HepG2 (cell line): Measurements from ENCODE around the gene TROAP. TPM values are rescaled to one million over a fixed set of nuclear protein-coding genes. Genes with fewer than 3 reads are reported as not detected.

Experiments used
- ATAC-seq: fragments of 200-7000 bp; cut with Tn5 transposase; 3 replicates; pipeline ENCODE4 v1.9.1; 2020; ENCODE audit warnings: mild to moderate bottlenecking, moderate library complexity
- BruUV-seq: library from RNA; stranded (reverse); fragments of 400-500 nt; replicated peaks from 2 replicates; lab custom pipeline; 2021; lab: Mats Ljungman, UMichigan
- CTCF ChIA-PET: fragments of 300-600 bp; formaldehyde crosslinking; extraction: SDS; loops from one replicate; lab custom pipeline; 2021; ENCODE audit warnings: low total read pairs, inconsistent platforms, low intra/inter-chr PET ratio; lab: Yijun Ruan, JAX
- POLR2A ChIA-PET: fragments of 350-600 bp; sonication (Branson Sonifier 250); formaldehyde crosslinking; loops from one replicate; lab custom pipeline; 2020; ENCODE audit warnings: antibody characterized with exemption, inconsistent platforms; lab: Yijun Ruan, JAX
- DNase-seq: peaks from one replicate; pipeline ENCODE4 v3.0.0-alpha.2; 2015; ENCODE audit warnings: low spot score
- FAIRE-seq: peaks from 3 replicates; lab custom pipeline; 2011; peaks lifted over from hg19 to GRCh38; lab: Jason Lieb, UNC
- H2AFZ ChIP-seq: one replicate; pipeline ENCODE4 v1.6.1; 2011; ENCODE audit warnings: low read length, inconsistent platforms
- H3K27ac ChIP-seq: fragments of 300-600 bp; 3 replicates; pipeline ENCODE4 v1.8.0; 2011; ENCODE audit warnings: mixed run types, mild to moderate bottlenecking, mixed read lengths, low read length, inconsistent platforms; ENCODE audit not compliant: insufficient read depth; ENCODE audit errors: extremely low read length
- H3K27me3 ChIP-seq, 2 experiments: fragments of 200-600 bp in 1 of 2; 2 replicates in 1 of 2; 3 replicates in 1 of 2; pipeline versions ENCODE4 v1.6.0 to v1.8.0; 2011; ENCODE audit warnings: low read length in 2 of 2, mild to moderate bottlenecking in 2 of 2, moderate library complexity in 2 of 2, inconsistent platforms in 1 of 2; ENCODE audit not compliant: insufficient read depth in 2 of 2, control insufficient read depth in 1 of 2
- H3K36me3 ChIP-seq, 2 experiments: fragments of 200-600 bp in 1 of 2; replicated peaks in 1 of 2; 2 replicates in 1 of 2; 3 replicates in 1 of 2; pipeline versions ENCODE4 v1.5.1 to v1.8.0; 2011; ENCODE audit warnings: low read length in 2 of 2, inconsistent platforms in 1 of 2; ENCODE audit not compliant: insufficient read depth in 2 of 2, control insufficient read depth in 1 of 2
- H3K4me1 ChIP-seq: 2 replicates; pipeline ENCODE4 v1.5.1; 2012; ENCODE audit warnings: low read length, inconsistent platforms; ENCODE audit not compliant: insufficient read depth
- H3K4me2 ChIP-seq: 2 replicates; pipeline ENCODE4 v1.6.0; 2011; ENCODE audit warnings: low read depth, low read length, inconsistent platforms
- H3K4me3 ChIP-seq, 3 experiments: fragments of 200-600 bp in 1 of 3; sonication (generic), shearing (Covaris generic) in 1 of 3; replicated peaks in 1 of 3; 2 replicates each; pipeline ENCODE4 v1.5.1; 2011 to 2016; ENCODE audit warnings: low read length in 3 of 3, inconsistent platforms in 2 of 3, low read depth in 2 of 3, mild to moderate bottlenecking in 2 of 3, control low read depth in 1 of 3, mixed read lengths in 1 of 3; ENCODE audit not compliant: insufficient read depth in 1 of 3
- H3K79me2 ChIP-seq: one replicate; pipeline ENCODE4 v1.6.1; 2011; ENCODE audit warnings: low read length, inconsistent platforms; ENCODE audit not compliant: insufficient read depth
- H3K9ac ChIP-seq: 2 replicates; pipeline ENCODE4 v1.6.0; 2011; ENCODE audit warnings: mild to moderate bottlenecking, low read depth, low read length, inconsistent platforms; ENCODE audit not compliant: insufficient read depth
- H3K9me3 ChIP-seq: 2 replicates; pipeline ENCODE4 v1.5.1; 2012; ENCODE audit warnings: mild to moderate bottlenecking, low read length
- H4K20me1 ChIP-seq: 2 replicates; pipeline ENCODE4 v1.6.0; 2011; ENCODE audit warnings: inconsistent platforms, mild to moderate bottlenecking, low read length, moderate library complexity; ENCODE audit not compliant: insufficient read depth
- ARID4A ChIP-seq: sonication (generic); formaldehyde crosslinking; IDR thresholded peaks from 2 replicates; pipeline ENCODE4 v1.5.0; 2020; ENCODE audit warnings: mild to moderate bottlenecking, missing genetic modification reagents, borderline replicate concordance
- BCL6 ChIP-seq: IDR thresholded peaks from 2 replicates; pipeline ENCODE4 v1.6.1; 2016; ENCODE audit warnings: missing genetic modification reagents, missing compliant biosample characterization
- ONECUT2 ChIP-seq: sonication (generic); formaldehyde crosslinking; IDR thresholded peaks from 2 replicates; pipeline ENCODE4 v1.4.0; 2020; ENCODE audit warnings: missing genetic modification reagents
- POLR2A ChIP-seq, 2 experiments: IDR thresholded peaks; 2 replicates each; pipeline ENCODE4 v1.6.1; 2011; ENCODE audit warnings: low read depth in 2 of 2, low read length in 2 of 2, mild to moderate bottlenecking in 1 of 2, moderate library complexity in 1 of 2; ENCODE audit not compliant: insufficient read depth in 1 of 2
- POLR2G ChIP-seq: fragments of 200-400 bp; formaldehyde crosslinking; IDR thresholded peaks from 2 replicates; pipeline ENCODE4 v1.6.1; 2018; ENCODE audit warnings: mild to moderate bottlenecking, low read depth, low read length, moderate library complexity
- RARA ChIP-seq: IDR thresholded peaks from 2 replicates; pipeline ENCODE4 v1.6.1; 2016; ENCODE audit warnings: missing genetic modification reagents, missing compliant biosample characterization
- RBM22 ChIP-seq: fragments of 200-400 bp; formaldehyde crosslinking; optimal IDR thresholded peaks from 2 replicates; pipeline ENCODE3; 2017; ENCODE audit warnings: mild to moderate bottlenecking, low read length, moderate library complexity
- SKI ChIP-seq: fragments of 450-650 bp; IDR thresholded peaks from one replicate; pipeline ENCODE4 v1.6.1; 2018; ENCODE audit warnings: mild to moderate bottlenecking; ENCODE audit not compliant: partially characterized antibody
- ZNF12 ChIP-seq: sonication (generic); formaldehyde crosslinking; IDR thresholded peaks from 2 replicates; pipeline ENCODE4 v1.5.0; 2020; ENCODE audit warnings: missing genetic modification reagents
- ZNF546 ChIP-seq: sonication (generic); formaldehyde crosslinking; conservative IDR thresholded peaks from 2 replicates; pipeline ENCODE4 v1.8.1; 2023; ENCODE audit warnings: mild to moderate bottlenecking, missing genetic modification reagents
- ZNF672 ChIP-seq: sonication (generic); formaldehyde crosslinking; IDR thresholded peaks from 2 replicates; pipeline ENCODE4 v1.8.1; 2022; ENCODE audit warnings: missing genetic modification reagents
- ZSCAN22 ChIP-seq: sonication (generic); formaldehyde crosslinking; IDR thresholded peaks from 2 replicates; pipeline ENCODE4 v1.4.0; 2020; ENCODE audit warnings: mild to moderate bottlenecking, missing genetic modification reagents
- WGBS: methylation state at CpG from one replicate; pipeline ENCODE4 v1.1.6; 2017; ENCODE audit warnings: low lambda C conversion rate; 5-methylcytosine and 5-hydroxymethylcytosine counted together
- in situ Hi-C: cut with HindIII; loops from 2 replicates; pipeline ENCODE4 v1.10.0; 2017; ENCODE audit warnings: low pct_unique_long_range_greater_than_20kb; ENCODE audit not compliant: extremely low pct_ligation_motif_present
- intact Hi-C: fragments of 100-400 bp; cut with micrococcal nuclease; formaldehyde crosslinking; loops from one replicate; pipeline ENCODE4 v1.10.0; 2022; ENCODE audit not compliant: unreplicated experiment
- polyA plus RNA-seq, 8 experiments: library from polyadenylated mRNA; depleted of rRNA in 3 of 8; stranded (reverse) in 7 of 8; unstranded in 1 of 8; fragments of >200 nt; fragmentation: Illumina TruSeq in 4 of 8; extraction: Trizol in 4 of 8; gene quantifications; 2 replicates each; pipeline versions ENCODE4 v1.2.1 to v1.2.3, GENCODE V29; 2011 to 2016; ENCODE audit warnings: low read depth in 4 of 8, missing spikeins in 1 of 8, mixed read lengths in 1 of 8; ENCODE audit not compliant: insufficient read depth in 1 of 8
- total RNA-seq, 5 experiments: library from RNA; depleted of rRNA; stranded (reverse); fragments of >200 nt; fragmentation: Illumina TruSeq; extraction: Trizol; gene quantifications; 2 replicates each; pipeline ENCODE4 v1.2.3, GENCODE V29; 2016; ENCODE audit warnings: low read depth in 1 of 5

Gene TROAP
- total and polyA plus RNA-seq, 2 of the 13 experiments (the other 11 are each of a cell fraction or from before 2014, with no cell fraction given) = 22.5 to 30.9 TPM

DNA sequence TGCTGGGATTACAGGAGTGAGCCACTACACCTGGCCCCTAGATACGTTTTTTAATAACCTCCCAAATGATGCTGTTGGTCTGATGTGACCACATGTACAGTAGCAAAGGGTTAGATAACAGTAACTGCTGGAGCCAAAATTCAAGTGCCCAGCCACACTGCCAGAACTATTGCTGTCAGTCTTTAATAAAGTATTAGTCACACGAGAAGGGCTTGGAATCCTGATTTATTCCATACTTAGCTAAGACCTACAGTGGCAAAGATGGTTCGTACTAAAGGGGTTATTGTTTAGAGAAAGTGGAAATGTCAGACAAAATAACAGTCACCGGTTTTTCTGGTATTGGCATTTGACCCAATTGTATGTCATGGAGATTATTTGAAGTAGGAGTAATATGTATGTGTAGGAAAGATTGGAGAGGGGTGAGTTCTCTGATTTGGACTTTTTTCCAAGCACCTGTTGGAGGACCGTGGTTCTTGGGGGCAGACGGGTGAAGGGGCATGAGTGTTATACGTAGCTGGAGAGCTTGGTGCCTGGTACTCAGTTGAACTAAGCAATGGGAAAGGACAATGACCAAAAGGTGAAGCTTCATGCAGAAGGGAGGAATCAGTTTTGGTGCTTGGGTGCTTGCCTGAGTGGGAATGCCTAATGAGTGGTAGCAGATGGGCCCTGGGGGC, 48.5 kb upstream of the TROAP start:
- CTCF ChIA-PET = no interaction called here
- 84% methylated on average over 7 of the region's 7 CpGs for WGBS

GRCh38 chr12:49276304-49277290, 46.5 kb upstream of the TROAP start:
- H4K20me1 ChIP-seq = peaks cover 17% of the 10 kb centered on the region; the same call in 1 of the 2 replicates
- no peak overlapping the region for H3K27ac ChIP-seq
- no peak overlapping the region for H2AFZ ChIP-seq
- H3K9ac ChIP-seq = no peak overlapping the region
- intact Hi-C loops (no loop called here), in situ Hi-C loops (no loop called here)
- ATAC-seq (peak; percentile 43), FAIRE-seq (peak; percentile 51), DNase-seq (no peak)
- no TSS peak for BruUV-seq
- 20% methylated on average over 7 of the region's 13 CpGs for WGBS
- ChIA-PET POLR2A (interaction anchor here (7.0 kb wide), 1 partner anchor 10 kb away, joined by 56 read pairs; no protein-coding TSS in a partner anchor), CTCF (no interaction called here)
- H3K36me3 ChIP-seq = peaks cover 4 to 12% of the 10 kb centered on the region in 2 experiments
- H3K4me1 ChIP-seq = peaks cover 30% of the 10 kb centered on the region
- H3K9me3 ChIP-seq = no peaks in the 10 kb centered on the region
- peaks cover 2 to 7% of the 10 kb centered on the region in 2 experiments; a peak in 2 of 5 replicates for H3K27me3 ChIP-seq
- H3K4me3 ChIP-seq = no peak overlapping the region
- no peaks in the 10 kb centered on the region for H3K79me2 ChIP-seq
- no peak overlapping the region for H3K4me2 ChIP-seq
- TF ChIP-seq SKI (peak; percentile 52), BCL6 (CRISPR knock-in tag) (0 out of 2 replicates have a peak, but pooled peaks have one; percentile 41), ONECUT2 (CRISPR knock-in tag) (no peak), ZNF12 (peak; percentile 28; the same call in 1 of the 2 replicates), ZNF546 (CRISPR knock-in tag) (no peak), ARID4A (0 out of 2 replicates have a peak, but pooled peaks have one; percentile 18), RARA (0 out of 2 replicates have a peak, but pooled peaks have one; percentile 34), ZSCAN22 (no peak)

More for the DNA sequence above, 48.5 kb upstream of the TROAP start:
- Histone ChIP-seq H2AFZ (no peak overlapping the region), H3K9me3 (no peaks in the 10 kb centered on the region), H3K27me3 (peaks cover 2% of the 10 kb centered on the region in 2 experiments; a peak in 1 of 5 replicates), H3K4me3 (no peak overlapping the region), H3K4me2 (no peak overlapping the region), H3K79me2 (peaks cover 2% of the 10 kb centered on the region), H4K20me1 (peaks cover 32% of the 10 kb centered on the region), H3K27ac (no peak overlapping the region), H3K36me3 (peaks cover 15 to 33% of the 10 kb centered on the region in 2 experiments), H3K9ac (no peak overlapping the region), H3K4me1 (peaks cover 22% of the 10 kb centered on the region)
- intact Hi-C loops = no loop called here
- BruUV-seq = no TSS peak
- TF ChIP-seq POLR2G (peak; percentile 42; the same call in 1 of the 2 replicates), ZNF672 (CRISPR knock-in tag) (no peak), RBM22 (peak; percentile 79), POLR2A (IDR thresholded peaks at IDR 0.05; ENCODE audit: insufficient read depth in 1 of 2, low read depth in 2 of 2, low read length in 2 of 2) (peak in 1 of 2 experiments; percentile 25; a peak in 1 of 4 replicates)
- POLR2A ChIA-PET = interaction anchor here (7.0 kb wide), 1 partner anchor 8 kb away, joined by 56 read pairs; no protein-coding TSS in a partner anchor
- DNase-seq (no peak), FAIRE-seq (no peak), ATAC-seq (no peak)
- in situ Hi-C loops = no loop called here
